ENCODE data around the gene BLOC1S5. TPM values are rescaled to one million over a fixed set of nuclear protein-coding genes. Genes with fewer than 3 reads are reported as not detected.
A peak's percentile ranks its signal among the peaks of the same experiment; 100 is the strongest.

BLOC1S5 gene, protein sequence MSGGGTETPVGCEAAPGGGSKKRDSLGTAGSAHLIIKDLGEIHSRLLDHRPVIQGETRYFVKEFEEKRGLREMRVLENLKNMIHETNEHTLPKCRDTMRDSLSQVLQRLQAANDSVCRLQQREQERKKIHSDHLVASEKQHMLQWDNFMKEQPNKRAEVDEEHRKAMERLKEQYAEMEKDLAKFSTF
- total RNA-seq (10 to 100 TPM in 2 of 9 donors, 1 to 10 TPM in 7; 6.9 to 15.2 (median 8.8) TPM), polyA plus RNA-seq (1 to 10 TPM; 4.3 to 4.4 TPM)
- long read RNA-seq, donor 1, transcript BLOC1S5-202 (5 exons, 2,684 nt) = major isoform, 7 of 8 reads
- long read RNA-seq, donor 1, partial matches to known transcripts = 0 of 8 reads
- long read RNA-seq, donor 1, other reads (novel, unspliced or antisense) = 1 of 8 reads
- long read RNA-seq, donor 2, transcript BLOC1S5-202 (5 exons, 2,684 nt) = major isoform, 26 of 29 reads
- long read RNA-seq, donor 2, partial matches to known transcripts = 0 of 29 reads
- long read RNA-seq, donor 2, other reads (novel, unspliced or antisense) = 2 of 29 reads
- long read RNA-seq, donor 3, transcript BLOC1S5-202 (5 exons, 2,684 nt) = major isoform, 17 of 21 reads
- long read RNA-seq, donor 3, partial matches to known transcripts = 0 of 21 reads
- long read RNA-seq, donor 3, other reads (novel, unspliced or antisense) = 2 of 21 reads

- intact Hi-C loops (cut with DNase I) = loop anchor here in 6 of 10 donors (1.0 to 10.0 kb wide), 5 partner anchors 37 to 342 kb away; partner anchors contain the start of genes EEF1E1 (in 1 of the 6) and TXNDC5 (in 1 of the 6)
- H3K27ac ChIP-seq = peak within 1 kb of the TSS; percentile 72 to 92 (median 90)
- DNase-seq (peak; percentile 97 to 98 (median 97)), ATAC-seq (peak; percentile 97 to 99 (median 98))
- H3K4me1 ChIP-seq = peaks cover 0 to 21% (median 7%) of the 10 kb centered on the region in 12 donors
- H3K4me3 ChIP-seq = peak within 1 kb of the TSS; percentile 53 to 92 (median 88)
- H3K36me3 ChIP-seq = peaks cover 0 to 35% (median 24%) of the 10 kb centered on the region in 9 donors
- WGBS, 4 donors = 0 to 1% (median 0%) methylated on average over 49 to 64 of the region's 64 CpGs
- TF ChIP-seq POLR2A (IDR thresholded peaks at IDR 0.05) (peak in 1 of 2 donors; percentile 82), CTCF (IDR thresholded peaks at IDR 0.05) (peak in 3 of 12 donors; percentile 5 to 25 (median 19))
- H3K27me3 ChIP-seq = no peaks in the 10 kb centered on the region
- no peaks in the 10 kb centered on the region for H3K9me3 ChIP-seq
These were observed at the start of gene BLOC1S5 for GRCh38 chr6:8063761-8064637. Gene BLOC1S5, minus strand, starts transcription at chr6:8064389. Its CDS starts 13 bp downstream, at chr6:8064376.

GRCh38 chr6:8113131-8113654 is 49.0 kb upstream of the BLOC1S5 start:
- peaks cover 0 to 5% (median 0%) of the 10 kb centered on the region in 12 donors for H3K4me1 ChIP-seq
- ATAC-seq = no peak
- no peaks in the 10 kb centered on the region for H3K9me3 ChIP-seq
- no peaks in the 10 kb centered on the region for H3K36me3 ChIP-seq
- TF ChIP-seq CTCF (IDR thresholded peaks at IDR 0.05) (no peak), POLR2A (IDR thresholded peaks at IDR 0.05) (no peak)
- intact Hi-C loops (cut with DNase I) = no loop called here
- H3K4me3 ChIP-seq = no peak overlapping the region
- WGBS, 4 donors = 63 to 69% (median 64%) methylated on average over 4 of the region's 4 CpGs
- no peak overlapping the region for H3K27ac ChIP-seq
- H3K27me3 ChIP-seq = peaks cover 0 to 13% (median 0%) of the 10 kb centered on the region in 9 donors
- DNase-seq = no peak

GRCh38 chr6:8110725-8111124 is 46.5 kb upstream of the BLOC1S5 start:
- DNase-seq = no peak
- no peak for ATAC-seq
- H3K27ac ChIP-seq = no peak overlapping the region
- H3K27me3 ChIP-seq = peaks cover 0 to 13% (median 4%) of the 10 kb centered on the region in 9 donors
- intact Hi-C loops (cut with DNase I) = no loop called here
- no peak overlapping the region for H3K4me3 ChIP-seq
- H3K4me1 ChIP-seq = peaks cover 0 to 5% (median 0%) of the 10 kb centered on the region in 12 donors
- H3K9me3 ChIP-seq = no peaks in the 10 kb centered on the region
- 86 to 100% (median 95%) methylated on average over 1 of the region's 1 CpG for WGBS, 4 donors
- H3K36me3 ChIP-seq = no peaks in the 10 kb centered on the region
- TF ChIP-seq POLR2A (IDR thresholded peaks at IDR 0.05) (no peak), CTCF (IDR thresholded peaks at IDR 0.05) (no peak)

Data from heart left ventricle (tissue), 16 donors.